Measurements from ENCODE around the gene MAPK7. TPM values are rescaled to one million over a fixed set of nuclear protein-coding genes. Genes with fewer than 3 reads are reported as not detected.

The MAPK7 gene
- total RNA-seq, 2 donors from 2014 or later: 49.2 to 51.2 TPM

- DNase-seq (ENCODE audit: low spot score): peak; percentile 94
- no peak for TF ChIP-seq CTCF (IDR thresholded peaks at IDR 0.05)
- no peaks in the 10 kb centered on the region for H3K9me3 ChIP-seq
- ATAC-seq (ENCODE audit: insufficient number of reproducible peaks, low FRiP score, low read depth): peak; percentile 86
- peaks cover 17% of the 10 kb centered on the region for H3K36me3 ChIP-seq
- H3K4me3 ChIP-seq: peak overlapping the region; percentile 85
- peaks cover 11 to 41% of the 10 kb centered on the region in 2 donors for H3K4me1 ChIP-seq (ENCODE audit: control insufficient read depth in 1 of 2, low read depth in 2 of 2)
- no peaks in the 10 kb centered on the region for H3K27me3 ChIP-seq (replicated peaks; ENCODE audit: insufficient read depth)
- H3K27ac ChIP-seq: peak overlapping the region; percentile 93 to 95
Observed at GRCh38 chr17:19377602-19378415, 489 bp upstream of the MAPK7 start.

- H3K36me3 ChIP-seq: peaks cover 26% of the 10 kb centered on the region
Observed at GRCh38 chr17:19379361-19380065, 1.2 kb downstream of the MAPK7 start.

GRCh38 chr17:19380481-19381301 lies 2.4 kb downstream of the MAPK7 start:
- DNase-seq (ENCODE audit: low spot score) (no peak), ATAC-seq (ENCODE audit: insufficient number of reproducible peaks, low FRiP score, low read depth) (no peak)
- peak overlapping the region in 1 of 2 donors; percentile 3 for H3K27ac ChIP-seq
- no peaks in the 10 kb centered on the region for H3K9me3 ChIP-seq
- no peak for TF ChIP-seq CTCF (IDR thresholded peaks at IDR 0.05)
- H3K4me1 ChIP-seq (ENCODE audit: control insufficient read depth in 1 of 2, low read depth in 2 of 2): peaks cover 28 to 70% of the 10 kb centered on the region in 2 donors
- H3K27me3 ChIP-seq (replicated peaks; ENCODE audit: insufficient read depth): no peaks in the 10 kb centered on the region
- no peak overlapping the region for H3K4me3 ChIP-seq
- peaks cover 26% of the 10 kb centered on the region for H3K36me3 ChIP-seq

More at GRCh38 chr17:19379361-19380065, 1.2 kb downstream of the MAPK7 start:
- Histone ChIP-seq H3K4me1 (ENCODE audit: control insufficient read depth in 1 of 2, low read depth in 2 of 2) (peaks cover 21 to 58% of the 10 kb centered on the region in 2 donors), H3K27me3 (replicated peaks; ENCODE audit: insufficient read depth) (no peaks in the 10 kb centered on the region), H3K4me3 (peak overlapping the region; percentile 85), H3K27ac (peak overlapping the region; percentile 93 to 95), H3K9me3 (no peaks in the 10 kb centered on the region)
- ATAC-seq (ENCODE audit: insufficient number of reproducible peaks, low FRiP score, low read depth) (no peak), DNase-seq (ENCODE audit: low spot score) (no peak)
- no peak for TF ChIP-seq CTCF (IDR thresholded peaks at IDR 0.05)

GRCh38 chr17:19381361-19381740 lies 3.1 kb downstream of the MAPK7 start:
- peaks cover 26% of the 10 kb centered on the region for H3K36me3 ChIP-seq
- no peak for TF ChIP-seq CTCF (IDR thresholded peaks at IDR 0.05)
- peaks cover 32 to 77% of the 10 kb centered on the region in 2 donors for H3K4me1 ChIP-seq (ENCODE audit: control insufficient read depth in 1 of 2, low read depth in 2 of 2)
- H3K9me3 ChIP-seq: no peaks in the 10 kb centered on the region
- no peak for ATAC-seq (ENCODE audit: insufficient number of reproducible peaks, low FRiP score, low read depth)
- H3K27ac ChIP-seq: peak overlapping the region in 1 of 2 donors; percentile 3
- DNase-seq (ENCODE audit: low spot score): no peak
- no peaks in the 10 kb centered on the region for H3K27me3 ChIP-seq (replicated peaks; ENCODE audit: insufficient read depth)
- H3K4me3 ChIP-seq: no peak overlapping the region
